ENCODE results near the gene AGAP1.

DNA sequence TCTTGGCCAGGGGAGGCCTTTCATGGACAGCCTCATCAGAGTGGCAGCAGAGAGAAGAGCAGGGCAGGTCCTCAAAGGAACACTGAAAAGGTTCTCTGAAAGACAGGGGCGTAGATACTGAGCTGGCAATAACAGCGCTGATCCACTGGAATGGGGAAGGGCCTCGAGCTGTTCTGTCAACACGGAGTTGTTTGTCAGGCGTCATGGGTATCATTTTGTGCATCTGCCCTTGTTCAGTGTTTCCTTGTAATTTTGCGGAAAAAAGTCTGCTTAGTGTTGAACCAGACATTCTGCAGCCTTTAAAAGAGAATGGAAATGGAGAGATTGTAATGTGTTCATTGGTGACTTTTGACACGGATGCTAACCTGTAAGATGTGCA, 21.5 kb downstream of the AGAP1 start:
- no peak for TF ChIP-seq POLR2A (IDR thresholded peaks at IDR 0.05; ENCODE audit: low read depth, low read length)
- no peak for TF ChIP-seq POLR2AphosphoS5 (IDR thresholded peaks at IDR 0.05; ENCODE audit: low read depth, low read length)
- no peak for TF ChIP-seq PAX5 (IDR thresholded peaks at IDR 0.05; ENCODE audit: insufficient read depth, low read length, severe bottlenecking)
